ENCODE results near the gene IGDCC3.

IGDCC3 gene

DNA sequence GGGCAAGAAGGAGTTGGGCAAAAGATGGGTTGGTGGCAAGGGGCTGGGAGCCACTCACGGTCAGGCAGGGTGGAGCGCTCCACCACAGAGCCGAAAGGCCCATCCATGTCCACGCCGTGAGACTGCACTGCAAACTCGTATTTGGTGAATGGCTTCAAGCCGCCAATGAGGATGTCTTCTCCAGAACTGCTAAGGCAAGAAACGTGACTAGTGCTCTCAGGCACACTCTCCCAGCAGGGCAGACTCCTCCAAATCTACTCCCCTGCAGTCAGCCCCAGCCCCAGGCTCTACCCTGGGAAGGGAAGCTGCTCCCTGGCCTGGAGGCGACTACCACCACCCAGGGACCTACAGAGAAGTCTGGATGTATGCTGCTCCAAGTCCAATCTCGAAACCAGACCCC is 11.4 kb upstream of the IGDCC3 start:
- in situ Hi-C loops (cut with HindIII; ENCODE audit: low sequenced_read_pairs) = no loop called here

DNA sequence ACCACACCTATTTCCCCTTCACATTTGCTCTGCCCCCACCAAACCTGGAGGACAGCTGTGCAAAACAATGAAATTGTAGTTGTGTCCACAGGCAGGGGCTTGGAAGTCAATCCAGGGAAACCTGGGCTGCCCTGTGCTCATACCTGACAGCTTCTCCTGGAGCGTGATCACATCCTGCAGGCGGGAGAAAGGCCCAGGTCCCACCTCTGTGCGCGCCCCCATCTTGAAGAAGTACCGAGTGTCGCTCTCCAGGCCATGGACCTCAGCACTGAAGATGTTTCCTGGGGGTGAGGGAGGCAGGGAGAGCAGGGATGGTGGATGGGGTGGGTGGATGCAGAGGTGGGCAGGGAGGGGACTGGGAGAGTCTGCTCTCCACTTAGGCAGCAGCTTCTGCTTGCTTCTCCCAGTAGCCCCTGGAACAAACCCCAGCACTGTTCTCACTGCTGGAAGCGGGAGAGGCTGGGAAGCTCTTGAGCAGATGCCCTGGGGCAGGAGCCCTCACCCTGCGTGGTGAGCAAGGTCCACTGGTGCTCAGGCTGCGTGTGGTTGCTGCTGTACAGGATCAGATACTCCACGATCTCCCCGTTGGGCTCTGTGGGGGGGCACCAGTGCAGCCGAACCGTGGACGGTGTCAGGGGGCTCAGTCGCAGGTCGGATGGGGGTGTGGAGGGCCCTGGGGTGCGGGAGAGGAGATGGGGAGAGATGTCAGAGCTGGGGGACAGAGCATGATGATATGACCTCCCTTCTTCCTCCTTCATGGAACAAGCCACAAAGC is 10.7 kb upstream of the IGDCC3 start:
- in situ Hi-C loops (cut with HindIII; ENCODE audit: low sequenced_read_pairs) = no loop called here

DNA sequence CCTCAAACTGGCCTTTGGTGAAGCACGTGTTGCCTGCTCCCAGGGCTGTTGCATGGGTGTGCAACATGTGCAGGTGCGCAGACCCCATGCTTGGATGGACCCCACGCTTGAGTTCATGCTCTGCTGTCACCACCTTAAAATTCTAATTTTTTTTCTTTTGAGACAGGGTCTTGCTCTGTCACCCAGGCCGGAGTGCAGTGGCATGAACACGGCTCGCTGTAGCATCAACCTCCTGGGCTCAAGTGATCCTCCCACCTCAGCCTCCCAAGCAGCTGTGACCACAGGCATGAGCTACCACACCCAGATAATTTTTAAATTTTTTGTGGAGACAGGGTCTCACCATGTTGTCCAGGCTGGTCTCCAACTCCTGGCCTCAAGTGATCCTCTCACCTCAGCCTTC is 9.1 kb upstream of the IGDCC3 start:
- in situ Hi-C loops (cut with HindIII; ENCODE audit: low sequenced_read_pairs) = no loop called here

DNA sequence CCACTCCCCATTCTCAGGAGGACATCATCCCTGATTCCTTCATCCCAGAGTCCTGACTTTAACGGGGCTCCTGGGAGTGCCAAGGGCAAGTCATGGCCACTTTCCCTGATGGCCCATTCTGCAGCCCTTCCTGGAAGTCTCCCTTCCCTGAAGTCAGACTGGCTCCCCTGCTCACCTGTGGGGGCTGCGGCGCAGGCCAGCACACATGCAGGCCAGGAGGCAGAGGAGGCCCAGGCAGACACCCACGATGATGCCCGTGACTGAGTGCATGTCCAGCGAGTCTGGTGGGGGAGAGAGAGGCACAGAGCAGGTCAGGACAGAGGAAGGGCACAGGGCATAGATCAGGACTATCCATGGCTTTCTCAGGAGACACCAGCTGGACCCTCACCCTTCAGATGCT is 8.6 kb upstream of the IGDCC3 start:
- in situ Hi-C loops (cut with HindIII; ENCODE audit: low sequenced_read_pairs) = no loop called here

DNA sequence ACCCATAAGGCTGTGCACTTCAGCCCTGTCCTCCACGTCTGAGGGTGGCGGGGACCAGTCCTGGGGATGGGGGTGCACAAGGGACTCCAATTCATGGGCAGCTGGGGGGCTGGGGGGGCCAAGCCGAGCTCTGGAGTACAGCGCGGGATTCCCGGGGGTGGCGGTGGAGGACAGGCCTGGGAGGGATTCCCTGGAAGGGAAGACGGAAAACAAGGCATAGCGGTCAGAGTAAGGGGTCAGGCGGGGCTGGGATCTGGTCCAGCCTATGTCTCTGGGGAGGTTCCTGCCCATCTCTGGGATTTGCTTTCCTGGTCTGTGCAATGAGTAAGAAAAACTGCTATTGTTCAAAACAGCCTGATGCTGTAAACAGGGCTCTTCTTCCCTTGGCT is 8.1 kb upstream of the IGDCC3 start:
- in situ Hi-C loops (cut with HindIII; ENCODE audit: low sequenced_read_pairs) = no loop called here

DNA sequence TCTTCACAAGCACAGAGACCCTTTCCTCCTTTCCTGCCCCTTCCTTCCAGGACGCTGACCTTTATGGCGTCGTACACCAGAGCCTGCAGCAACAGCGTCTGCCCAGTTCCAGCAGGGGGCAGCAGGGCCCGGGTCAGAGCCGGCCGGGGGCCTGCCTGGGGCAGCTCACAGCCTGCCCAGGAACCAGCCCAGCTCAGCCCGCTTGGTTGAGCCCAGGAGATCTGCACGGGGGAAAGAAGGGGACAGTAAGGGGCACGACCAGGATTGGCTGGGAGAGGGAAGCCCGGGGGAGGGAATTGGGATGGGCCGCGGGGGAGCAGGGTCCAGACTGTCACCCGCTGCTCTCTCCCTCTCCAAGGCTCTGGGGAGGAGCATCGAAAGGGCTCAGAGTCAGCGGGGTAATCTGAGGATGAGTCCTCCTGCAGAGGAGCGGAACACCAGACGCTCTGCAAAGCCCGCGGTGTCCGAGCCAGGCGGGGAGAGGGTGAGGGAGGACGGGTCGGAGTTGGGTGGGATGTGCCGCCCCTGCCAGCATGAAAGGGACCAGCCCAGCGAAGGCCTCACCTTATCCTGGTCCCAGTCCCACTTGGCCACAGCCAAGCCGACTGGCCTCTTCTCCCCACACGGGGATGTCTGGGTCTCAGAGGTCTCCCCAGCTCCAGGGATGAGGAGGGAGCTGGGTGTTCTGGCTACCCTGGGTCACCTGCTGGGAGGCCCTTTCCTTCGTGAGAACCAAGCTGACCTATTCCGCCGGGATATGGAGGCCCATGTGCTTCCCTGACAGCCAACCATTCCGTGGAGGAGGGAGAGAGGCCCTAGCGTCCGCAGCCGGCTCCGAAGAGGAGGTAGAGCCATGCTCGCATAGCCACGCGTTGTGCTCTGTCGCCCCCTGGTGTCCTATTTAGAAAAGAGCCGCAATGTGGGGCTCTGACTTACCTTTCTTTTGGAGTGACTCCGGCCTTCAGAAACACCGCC is 7.4 kb upstream of the IGDCC3 start:
- in situ Hi-C loops (cut with HindIII; ENCODE audit: low sequenced_read_pairs) = no loop called here

DNA sequence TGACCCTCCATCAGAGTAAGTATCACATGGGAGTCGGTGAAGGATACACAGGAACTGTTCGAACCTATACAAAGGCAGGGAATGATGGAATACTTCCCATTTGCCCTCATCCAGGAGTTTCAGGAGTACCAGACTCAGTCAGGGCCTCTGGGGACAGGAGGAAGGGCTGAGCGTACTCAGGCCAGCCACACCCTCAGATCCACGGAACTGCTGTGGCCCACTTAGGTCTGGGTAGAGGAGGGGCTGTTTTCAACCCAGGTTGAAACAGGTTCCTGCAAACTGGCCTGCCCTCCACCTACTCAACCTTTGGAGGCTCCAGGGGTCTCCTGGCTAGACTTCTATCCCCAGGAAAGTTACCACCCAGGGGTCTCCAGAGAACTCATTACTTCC is 6.7 kb upstream of the IGDCC3 start:
- in situ Hi-C loops (cut with HindIII; ENCODE audit: low sequenced_read_pairs) = no loop called here

DNA sequence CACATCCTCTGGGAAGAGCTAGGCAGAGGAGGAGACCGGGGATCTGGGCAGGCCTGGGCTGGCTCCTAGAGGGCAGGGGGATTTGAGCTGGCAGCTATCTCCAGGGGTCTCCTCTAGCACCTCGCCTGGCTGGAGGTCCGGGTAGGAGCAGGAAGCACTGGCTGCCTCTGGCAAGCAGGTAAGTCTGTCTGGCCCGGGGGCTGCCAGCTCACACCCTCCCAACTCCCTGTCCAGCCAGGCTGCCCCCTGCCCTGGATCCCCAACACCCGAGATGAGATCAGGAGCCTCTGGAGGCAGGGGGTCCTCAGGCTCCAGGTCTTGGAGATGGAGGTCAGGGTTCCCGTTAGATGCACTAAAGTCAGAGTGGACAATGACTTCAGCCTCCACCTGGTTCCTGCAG is 6.2 kb upstream of the IGDCC3 start:
- in situ Hi-C loops (cut with HindIII; ENCODE audit: low sequenced_read_pairs) = no loop called here

DNA sequence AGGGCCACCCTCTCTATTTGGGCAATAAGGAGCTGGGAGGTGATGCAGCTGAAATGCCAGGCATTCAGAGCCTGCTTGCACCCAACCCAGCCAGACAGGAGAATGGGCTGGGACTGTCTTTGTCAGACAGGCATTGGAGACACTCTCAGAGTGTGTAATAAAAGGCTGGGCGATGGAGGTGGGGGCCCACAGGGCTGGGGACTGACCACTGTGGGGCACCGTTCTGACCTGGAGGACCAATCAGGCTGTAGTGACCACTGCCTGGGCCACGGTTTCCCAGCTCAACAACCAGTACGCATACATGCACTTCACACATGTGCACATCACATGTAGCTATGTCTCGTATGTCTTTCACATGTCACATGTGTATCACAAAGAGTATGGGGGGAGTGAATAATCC is 5.7 kb upstream of the IGDCC3 start:
- in situ Hi-C loops (cut with HindIII; ENCODE audit: low sequenced_read_pairs) = no loop called here

DNA sequence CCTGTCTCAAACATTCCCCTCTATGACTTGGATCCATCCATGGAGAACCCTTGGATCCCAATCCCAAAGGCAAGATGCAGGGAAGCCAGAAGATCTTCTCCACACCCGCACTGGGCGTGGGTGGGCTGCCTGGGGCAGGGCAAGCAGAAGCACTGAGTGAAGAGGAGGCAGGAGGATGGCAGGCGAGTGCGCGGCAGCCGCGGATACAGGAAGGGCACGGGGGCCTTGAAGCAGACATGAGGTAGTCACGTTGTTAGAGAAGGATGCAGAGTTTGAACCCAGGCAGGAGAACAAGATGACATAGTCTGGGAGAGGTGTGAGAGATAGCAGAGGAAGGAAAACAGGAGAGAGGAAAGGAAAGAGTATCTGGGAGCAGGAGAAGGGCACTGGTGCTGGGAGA is 5.1 kb upstream of the IGDCC3 start:
- in situ Hi-C loops (cut with HindIII; ENCODE audit: low sequenced_read_pairs) = no loop called here

DNA sequence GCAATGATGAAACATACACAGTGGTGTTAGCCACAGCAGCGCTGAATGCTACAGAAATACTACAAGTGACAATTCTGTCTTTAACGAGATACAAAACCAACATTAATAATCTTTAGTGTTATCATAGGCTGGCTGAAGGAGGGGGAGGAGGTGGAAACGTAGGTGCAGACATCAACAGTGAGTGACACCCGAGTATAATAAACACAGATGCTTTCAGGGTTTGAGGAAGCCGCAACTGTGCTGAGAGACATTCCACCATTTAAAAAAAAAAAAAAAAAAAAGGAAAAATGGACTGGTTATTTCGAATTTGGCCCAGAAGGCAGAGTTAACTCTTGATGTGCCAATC is 4.3 kb upstream of the IGDCC3 start:
- in situ Hi-C loops (cut with HindIII; ENCODE audit: low sequenced_read_pairs) = no loop called here

DNA sequence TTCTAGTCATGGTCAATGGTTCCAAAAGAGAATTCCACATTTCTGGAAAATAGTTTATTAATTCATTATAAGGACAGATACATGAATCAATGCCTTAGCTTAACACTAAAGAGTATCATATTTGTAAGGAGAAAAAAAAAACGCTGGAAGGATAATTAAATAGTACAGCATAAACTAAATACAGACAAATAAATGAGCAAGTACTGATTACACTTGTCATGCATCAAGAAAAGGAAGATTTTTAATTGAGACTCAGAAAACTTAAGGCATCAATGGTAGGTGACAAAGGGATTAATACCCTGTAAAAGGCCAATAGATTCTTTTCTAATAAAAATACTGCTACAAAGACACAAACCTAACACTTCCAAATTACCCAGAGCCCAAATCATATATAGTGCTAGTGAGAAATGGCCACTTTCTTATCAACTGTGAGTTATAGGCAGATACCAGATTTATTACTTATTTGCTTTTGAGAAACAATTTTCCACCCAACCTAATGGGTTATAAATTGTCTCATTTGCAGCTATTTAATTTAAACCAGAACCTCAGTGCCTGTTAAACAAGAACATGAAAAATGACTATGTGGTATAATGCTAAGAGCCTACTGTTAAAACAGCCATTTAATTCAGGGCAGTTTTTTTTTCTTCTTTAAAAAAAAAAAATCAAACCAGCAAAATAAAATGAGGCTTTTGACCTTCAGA is 3.8 kb upstream of the IGDCC3 start:
- in situ Hi-C loops (cut with HindIII; ENCODE audit: low sequenced_read_pairs) = no loop called here

DNA sequence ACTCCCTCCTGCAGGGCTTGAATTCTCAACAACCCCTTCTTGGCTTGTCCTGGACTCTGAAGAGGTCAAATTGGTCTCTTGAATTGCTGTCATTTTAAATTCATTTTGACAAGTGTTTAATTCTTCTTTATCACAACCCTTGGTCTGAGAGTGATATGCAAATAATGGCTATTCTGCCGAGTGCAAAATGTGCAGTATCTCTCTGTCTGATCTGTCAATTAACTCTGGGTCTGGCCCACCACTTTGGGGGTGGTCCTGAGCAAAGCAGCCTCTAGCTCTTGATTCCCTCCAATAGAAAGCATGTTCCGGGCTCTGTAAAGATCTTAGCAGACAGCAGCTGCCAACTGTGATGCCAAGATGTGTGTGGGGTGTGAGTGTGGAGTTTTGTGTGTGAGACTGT is 2.2 kb upstream of the IGDCC3 start:
- in situ Hi-C loops (cut with HindIII; ENCODE audit: low sequenced_read_pairs) = no loop called here

DNA sequence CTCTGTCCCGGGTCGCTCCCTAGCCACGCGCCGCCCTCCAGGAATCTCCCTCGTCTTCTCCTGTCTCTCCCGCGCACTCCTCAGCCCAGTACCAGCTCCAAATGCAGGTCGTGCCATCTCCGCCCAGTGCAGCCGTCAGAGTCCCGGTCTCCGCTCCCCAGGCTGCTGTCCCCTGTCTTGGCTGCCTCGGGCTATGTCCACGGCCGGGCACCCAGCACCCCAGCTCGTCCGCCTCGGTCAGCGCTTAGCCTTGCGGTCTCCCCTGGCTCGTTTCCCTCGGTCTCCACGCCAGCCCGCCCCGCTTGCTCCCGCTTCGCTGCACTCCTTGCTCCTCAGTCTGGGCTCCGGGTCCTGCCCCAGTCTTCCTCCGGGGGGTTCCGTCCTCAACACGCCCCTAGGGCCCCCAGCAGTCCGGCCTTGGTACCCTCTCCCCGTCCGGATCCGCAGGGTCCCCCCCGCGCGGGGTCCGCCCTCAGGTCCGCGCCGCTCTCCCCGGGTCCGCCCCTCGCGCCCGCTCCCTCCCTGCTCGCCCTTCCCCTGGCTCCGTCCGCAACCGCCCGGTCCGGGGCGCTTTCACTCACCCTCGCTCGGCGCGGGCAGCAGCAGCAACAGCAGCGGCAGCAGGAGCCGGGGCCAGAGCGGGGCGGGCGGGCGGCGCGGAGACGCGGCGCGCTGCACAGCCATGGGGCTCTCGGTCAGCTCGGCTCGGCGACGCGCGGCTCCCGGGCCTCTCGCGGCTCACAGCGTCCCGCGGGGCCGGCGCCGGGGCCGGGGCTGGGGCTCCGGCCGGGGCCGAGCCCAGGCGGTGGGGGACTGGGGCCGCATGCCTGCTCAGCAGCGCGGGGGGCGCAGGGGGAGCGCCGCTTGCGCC is 462 bp downstream of the IGDCC3 start:
- in situ Hi-C loops (cut with HindIII; ENCODE audit: low sequenced_read_pairs) = no loop called here

DNA sequence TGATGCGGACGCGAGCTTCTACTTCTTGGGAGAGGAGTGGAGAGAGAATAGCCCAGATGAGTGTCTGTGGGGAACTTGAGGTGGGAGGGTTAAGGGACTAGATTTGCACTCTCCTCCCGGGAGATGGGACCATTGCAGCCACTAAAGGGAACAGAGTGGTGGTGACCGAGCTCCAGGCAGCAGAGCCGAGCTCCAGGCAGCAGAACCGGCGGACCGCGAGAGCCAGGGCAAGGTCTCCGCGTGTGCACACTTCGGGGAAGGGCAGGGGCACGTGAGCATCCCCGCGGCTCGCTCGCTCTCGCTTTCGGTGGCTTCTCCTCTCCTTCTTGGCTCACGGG is 1.1 kb downstream of the IGDCC3 start:
- in situ Hi-C loops (cut with HindIII; ENCODE audit: low sequenced_read_pairs) = no loop called here

DNA sequence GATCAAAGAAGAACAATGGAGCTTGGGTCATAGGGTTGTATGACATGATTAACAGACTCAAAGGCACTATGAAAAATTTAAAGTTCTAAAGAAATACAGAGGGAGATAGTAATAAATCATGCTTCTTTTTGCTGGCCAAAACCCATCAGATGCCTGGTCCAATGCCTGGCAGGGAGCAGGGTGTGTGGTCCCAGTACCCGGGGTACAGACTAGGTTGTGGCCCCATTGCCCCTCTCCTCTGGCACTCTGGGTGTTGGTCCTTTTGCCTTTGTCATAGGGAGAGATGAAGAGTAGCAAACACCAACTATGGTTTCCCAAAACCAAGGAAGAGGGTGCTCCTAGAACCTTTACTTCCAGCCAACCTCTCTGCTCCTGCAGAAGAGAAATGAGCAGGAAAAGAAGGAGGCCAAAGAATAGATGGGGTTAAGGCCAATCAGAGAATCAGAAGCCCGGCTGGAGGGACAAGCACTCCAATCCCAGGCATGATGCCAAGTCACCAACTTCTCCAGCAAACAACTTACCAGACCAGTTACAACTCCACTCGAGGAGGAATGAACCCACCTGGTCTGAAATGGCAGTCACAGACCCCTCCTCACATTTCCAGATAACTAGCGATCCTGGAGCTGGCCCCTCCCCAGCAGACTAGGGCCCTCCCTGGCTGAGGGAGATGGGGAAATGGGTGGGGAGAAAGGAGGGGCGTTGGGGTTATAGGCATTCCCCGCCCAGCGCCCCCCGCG is 1.8 kb downstream of the IGDCC3 start:
- in situ Hi-C loops (cut with HindIII; ENCODE audit: low sequenced_read_pairs) = no loop called here

DNA sequence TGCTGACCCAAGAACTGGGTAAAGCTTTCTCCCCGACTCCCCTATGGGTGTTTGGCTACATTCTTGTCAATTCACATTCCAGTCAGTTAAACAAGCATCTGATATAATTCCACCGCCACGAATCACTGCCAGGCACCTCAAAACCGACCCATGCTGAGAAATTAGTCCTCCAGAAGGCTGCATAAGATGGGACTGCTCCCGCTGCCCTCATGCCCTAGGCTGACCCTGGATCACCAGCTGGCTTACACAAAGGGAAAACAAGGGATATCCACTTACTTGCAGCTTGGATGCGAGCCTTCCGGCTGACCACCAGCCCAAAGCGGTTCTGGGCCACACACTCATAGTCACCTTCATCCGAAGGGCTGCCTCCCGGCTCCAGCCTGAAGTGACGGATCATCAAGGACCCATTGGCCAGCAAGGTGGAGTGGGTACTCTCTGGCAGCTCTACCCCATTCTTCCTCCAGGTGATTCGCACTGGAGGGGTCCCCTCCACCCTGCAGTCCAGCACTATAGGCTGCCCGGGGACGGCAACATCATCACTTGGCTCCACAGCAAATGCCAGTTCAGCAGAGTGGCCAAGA is 2.9 kb downstream of the IGDCC3 start:
- in situ Hi-C loops (cut with HindIII; ENCODE audit: low sequenced_read_pairs) = no loop called here

DNA sequence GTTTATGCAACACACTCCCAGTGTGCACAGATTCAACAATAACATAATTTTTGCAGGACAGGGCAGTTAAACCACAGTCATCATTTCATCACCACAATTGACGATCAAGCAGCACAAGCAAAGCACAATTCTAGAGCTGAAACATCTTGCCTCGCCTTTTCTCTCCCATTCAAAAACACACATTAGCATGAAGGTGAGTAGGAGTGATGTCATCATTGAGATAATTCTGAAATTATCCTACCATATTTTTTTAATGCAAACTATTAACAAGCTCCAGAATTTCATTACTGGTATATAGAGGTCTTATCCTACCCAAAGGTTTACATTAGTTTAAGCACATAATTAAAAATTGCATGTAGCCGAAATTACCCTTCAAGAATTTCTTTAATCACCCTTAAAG is 3.5 kb downstream of the IGDCC3 start:
- in situ Hi-C loops (cut with HindIII; ENCODE audit: low sequenced_read_pairs) = no loop called here

DNA sequence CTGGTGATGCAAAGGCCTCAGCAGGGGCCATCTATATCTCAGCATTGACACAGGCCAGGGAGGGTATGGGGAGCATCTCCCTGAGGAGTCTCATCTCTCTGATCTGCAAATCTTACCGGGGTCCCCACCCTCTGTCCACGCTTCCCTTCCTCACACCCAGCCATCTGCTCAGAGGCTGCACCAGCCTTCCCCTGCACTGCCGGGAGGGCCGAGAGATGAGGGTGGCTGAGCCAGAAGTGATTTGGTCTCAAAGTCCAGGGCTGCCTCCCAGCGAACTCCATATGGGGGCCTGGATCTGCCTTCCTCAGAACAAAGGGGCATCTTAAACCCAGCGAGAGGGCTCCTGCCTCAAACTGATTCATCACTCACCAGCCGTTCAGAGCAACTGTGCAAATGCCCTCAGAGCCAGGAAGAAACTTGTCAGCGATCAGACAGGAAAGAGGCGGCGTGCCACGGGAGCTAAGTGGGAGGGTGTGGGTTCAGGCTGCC is 4.6 kb downstream of the IGDCC3 start:
- in situ Hi-C loops (cut with HindIII; ENCODE audit: low sequenced_read_pairs) = no loop called here

DNA sequence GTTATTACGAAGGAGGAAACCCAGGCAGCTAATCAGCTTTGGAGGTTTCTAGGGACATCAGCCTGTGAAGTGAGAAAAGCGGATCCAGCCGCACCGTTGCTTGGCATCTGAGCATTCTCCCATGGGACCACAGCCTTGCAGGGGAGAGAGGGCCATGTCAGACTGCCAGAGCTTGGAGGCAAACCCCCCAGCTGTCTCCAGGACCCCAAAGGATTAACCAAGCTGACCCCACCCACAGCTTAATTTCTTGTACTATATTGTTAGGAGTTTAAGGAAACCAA is 5.1 kb downstream of the IGDCC3 start:
- in situ Hi-C loops (cut with HindIII; ENCODE audit: low sequenced_read_pairs) = no loop called here
